MM.1S (cell line): ENCODE measurements around the gene NLGN1.

Source experiments
- DNase-seq: peaks from one replicate; pipeline ENCODE4 v3.0.0-alpha.2; 2015
- H2AFZ ChIP-seq: fragments of 300-600 bp; sonication (generic); 2 replicates; pipeline ENCODE4 v1.6.0; 2016; ENCODE audit warnings: antibody characterized with exemption, low read length
- H3F3A ChIP-seq: fragments of 300-600 bp; sonication (generic); 2 replicates; pipeline ENCODE4 v1.6.1; 2016; ENCODE audit warnings: mild to moderate bottlenecking, antibody characterized with exemption, low read length, moderate library complexity, mixed read lengths; ENCODE audit not compliant: insufficient read depth
- H3K27ac ChIP-seq: fragments of 300-600 bp; sonication (generic); 2 replicates; pipeline ENCODE4 v1.5.1; 2016; ENCODE audit warnings: mild to moderate bottlenecking, low read length
- H3K27me3 ChIP-seq: fragments of 300-600 bp; sonication (generic); replicated peaks from 2 replicates; pipeline ENCODE4 v1.6.0; 2016; ENCODE audit warnings: low read length; ENCODE audit not compliant: insufficient read depth
- H3K36me3 ChIP-seq: fragments of 300-600 bp; sonication (generic); replicated peaks from 2 replicates; pipeline ENCODE4 v1.6.1; 2016; ENCODE audit warnings: mild to moderate bottlenecking, low read length, mixed read lengths; ENCODE audit not compliant: insufficient read depth
- H3K4me1 ChIP-seq: fragments of 300-600 bp; sonication (generic); 2 replicates; pipeline ENCODE4 v1.6.1; 2016; ENCODE audit warnings: low read length, mixed read lengths
- H3K4me2 ChIP-seq: fragments of 300-600 bp; sonication (generic); 2 replicates; pipeline ENCODE4 v1.6.0; 2016; ENCODE audit warnings: low read depth, low read length
- H3K4me3 ChIP-seq: fragments of 300-600 bp; sonication (generic); 2 replicates; pipeline ENCODE4 v1.5.1; 2016; ENCODE audit warnings: low read length, mixed read lengths
- H3K79me2 ChIP-seq: fragments of 300-600 bp; sonication (generic); 2 replicates; pipeline ENCODE4 v1.6.1; 2016; ENCODE audit warnings: mixed run types, low read length, mixed read lengths
- H3K9ac ChIP-seq: fragments of 300-600 bp; sonication (generic); 2 replicates; pipeline ENCODE4 v1.6.1; 2016; ENCODE audit warnings: low read length, mixed read lengths
- H3K9me2 ChIP-seq: fragments of 300-600 bp; sonication (generic); replicated peaks from 2 replicates; pipeline ENCODE4 v1.6.1; 2016; ENCODE audit warnings: mild to moderate bottlenecking, low read length, mixed read lengths; ENCODE audit not compliant: insufficient read depth
- H3K9me3 ChIP-seq: fragments of 300-600 bp; sonication (generic); replicated peaks from 2 replicates; pipeline ENCODE4 v1.6.1; 2016; ENCODE audit warnings: mild to moderate bottlenecking, low read length, mixed read lengths; ENCODE audit not compliant: insufficient read depth
- H4K20me1 ChIP-seq: fragments of 300-600 bp; sonication (generic); 2 replicates; pipeline ENCODE4 v1.6.1; 2016; ENCODE audit warnings: mild to moderate bottlenecking, low read length, moderate library complexity, mixed read lengths; ENCODE audit not compliant: insufficient read depth
- CTCF ChIP-seq: fragments of 300-600 bp; sonication (generic); IDR thresholded peaks from 2 replicates; pipeline ENCODE4 v1.5.1; 2016; ENCODE audit warnings: antibody characterized with exemption, low read length, mixed read lengths
- EZH2 ChIP-seq: fragments of 300-600 bp; sonication (generic); optimal IDR thresholded peaks from 2 replicates; pipeline ENCODE3; 2017; ENCODE audit warnings: low read depth, mild to moderate bottlenecking, antibody characterized with exemption, low read length, mixed read lengths
- EZH2phosphoT487 ChIP-seq: fragments of 300-600 bp; sonication (generic); IDR thresholded peaks from 2 replicates; pipeline ENCODE4 v1.6.1; 2018; ENCODE audit warnings: antibody characterized with exemption, low read length

The NLGN1 gene

GRCh38 chr3:174275336-174275735 is 877.8 kb downstream of the NLGN1 start:
- H3F3A ChIP-seq = no peaks in the 10 kb centered on the region
- no peaks in the 10 kb centered on the region for H3K36me3 ChIP-seq
- H3K9me2 ChIP-seq = no peaks in the 10 kb centered on the region
- no peaks in the 10 kb centered on the region for H3K27me3 ChIP-seq
- H3K4me2 ChIP-seq = no peak overlapping the region
- no peaks in the 10 kb centered on the region for H3K9me3 ChIP-seq
- H3K4me1 ChIP-seq = no peaks in the 10 kb centered on the region
- H3K27ac ChIP-seq = no peak overlapping the region
- no peaks in the 10 kb centered on the region for H4K20me1 ChIP-seq
- H3K79me2 ChIP-seq = no peaks in the 10 kb centered on the region
- no peak overlapping the region for H2AFZ ChIP-seq
- no peak overlapping the region for H3K9ac ChIP-seq
- TF ChIP-seq EZH2phosphoT487 = no peak
- TF ChIP-seq EZH2 = no peak
- TF ChIP-seq CTCF = no peak
- no peak for DNase-seq
- no peak overlapping the region for H3K4me3 ChIP-seq

- TF ChIP-seq EZH2 (no peak), CTCF (no peak), EZH2phosphoT487 (no peak)
Observed at GRCh38 chr3:174276826-174277225, 879.3 kb downstream of the NLGN1 start.

DNA sequence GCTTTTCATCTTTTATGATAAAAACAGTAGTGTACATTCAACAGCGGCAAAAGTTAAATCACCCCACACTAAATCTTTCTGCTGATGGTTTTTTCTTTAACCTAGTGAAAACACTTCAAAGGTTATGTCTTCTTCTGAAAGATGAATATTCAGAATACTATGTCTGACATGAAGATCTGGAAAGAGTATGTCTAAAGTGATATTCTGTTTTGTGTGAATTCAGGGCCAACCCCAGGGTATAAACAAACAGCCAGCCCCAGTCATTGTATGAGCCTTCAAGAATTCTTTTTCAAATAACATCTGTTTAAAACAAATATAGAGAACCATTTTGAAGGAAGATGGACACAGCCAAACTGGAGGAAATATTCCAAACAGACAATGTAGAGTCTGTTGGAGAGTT is 880.5 kb downstream of the NLGN1 start:
- Histone ChIP-seq H2AFZ (no peak overlapping the region), H3K9ac (no peak overlapping the region), H3K79me2 (no peaks in the 10 kb centered on the region), H3K27me3 (no peaks in the 10 kb centered on the region), H3K9me3 (no peaks in the 10 kb centered on the region), H3K9me2 (no peaks in the 10 kb centered on the region), H3K4me2 (no peak overlapping the region), H3K4me3 (no peak overlapping the region), H3K27ac (no peak overlapping the region), H3K36me3 (no peaks in the 10 kb centered on the region), H3F3A (no peaks in the 10 kb centered on the region), H4K20me1 (no peaks in the 10 kb centered on the region), H3K4me1 (no peaks in the 10 kb centered on the region)
- no peak for DNase-seq
- no peak for TF ChIP-seq EZH2phosphoT487
- TF ChIP-seq CTCF = no peak
- no peak for TF ChIP-seq EZH2

More at GRCh38 chr3:174276826-174277225, 879.3 kb downstream of the NLGN1 start:
- Histone ChIP-seq H3K4me3 (no peak overlapping the region), H3K27me3 (no peaks in the 10 kb centered on the region), H3K9ac (no peak overlapping the region), H3K9me3 (no peaks in the 10 kb centered on the region), H2AFZ (no peak overlapping the region), H3F3A (no peaks in the 10 kb centered on the region), H3K9me2 (no peaks in the 10 kb centered on the region), H3K4me1 (no peaks in the 10 kb centered on the region), H3K36me3 (no peaks in the 10 kb centered on the region), H4K20me1 (no peaks in the 10 kb centered on the region), H3K4me2 (no peak overlapping the region), H3K27ac (no peak overlapping the region), H3K79me2 (no peaks in the 10 kb centered on the region)
- DNase-seq = no peak
